Amniotic epithelial cell (primary cell): ENCODE results near the gene IPO4.

ENCODE experiments used
- DNase-seq: peaks from one replicate; pipeline ENCODE4 v3.0.0-alpha.2; 2010; ENCODE audit warnings: low read depth

The IPO4 gene

GRCh38 chr14:24146978-24147760, 41.4 kb downstream of the IPO4 start, which contains the start of gene RNF31:
Gene RNF31 (plus strand): TSS chr14:24147498. CDS start chr14:24147699, 201 bp downstream.
- peak; percentile 97 for DNase-seq

GRCh38 chr14:24146453-24146977, 42.1 kb downstream of the IPO4 start, which contains the start of gene PSME2:
Gene PSME2 (minus strand): TSS chr14:24146610. CDS start chr14:24146581, 29 bp downstream.
- peak; percentile 96 for DNase-seq

GRCh38 chr14:24145690-24146452, 42.7 kb downstream of the IPO4 start:
- peak; percentile 68 for DNase-seq

GRCh38 chr14:24145219-24145618, 43.4 kb downstream of the IPO4 start:
- DNase-seq: no peak

GRCh38 chr14:24144451-24144850, 44.2 kb downstream of the IPO4 start:
- no peak for DNase-seq

GRCh38 chr14:24143511-24143910, 45.1 kb downstream of the IPO4 start:
- DNase-seq: peak; percentile 58

GRCh38 chr14:24141097-24141880, 47.3 kb downstream of the IPO4 start, which contains the start of gene EMC9:
Gene EMC9 (minus strand): TSS chr14:24141591. CDS start chr14:24141304, 287 bp downstream.
- peak; percentile 99 for DNase-seq

- no peak for DNase-seq
Measured at GRCh38 chr14:24139272-24139934, 49.2 kb downstream of the IPO4 start.

- no peak for DNase-seq
Measured at GRCh38 chr14:24138396-24139271, 50.0 kb downstream of the IPO4 start.

GRCh38 chr14:24137529-24138395, 50.9 kb downstream of the IPO4 start:
- DNase-seq: no peak

- no peak for DNase-seq
Measured at GRCh38 chr14:24136684-24137528, 51.7 kb downstream of the IPO4 start.

- peak; percentile 75 for DNase-seq
Measured at GRCh38 chr14:24135834-24136683, 52.6 kb downstream of the IPO4 start, which contains the start of gene PSME1. Gene PSME1 (plus strand): TSS chr14:24136194. CDS start chr14:24136263, 69 bp downstream.

- DNase-seq: no peak
Measured at GRCh38 chr14:24135584-24135833, 53.1 kb downstream of the IPO4 start.

GRCh38 chr14:24133735-24134134, 54.9 kb downstream of the IPO4 start:
- no peak for DNase-seq

GRCh38 chr14:24132976-24133375, 55.6 kb downstream of the IPO4 start:
- no peak for DNase-seq

GRCh38 chr14:24132061-24132685, 56.4 kb downstream of the IPO4 start:
- no peak for DNase-seq

GRCh38 chr14:24131549-24131966, 57.1 kb downstream of the IPO4 start:
- DNase-seq: no peak
